MM.1S (cell line): ENCODE data around the gene HIPK2.

Source experiments
- DNase-seq: peaks from one replicate; pipeline ENCODE4 v3.0.0-alpha.2; 2015
- H2AFZ ChIP-seq: fragments of 300-600 bp; sonication (generic); 2 replicates; pipeline ENCODE4 v1.6.0; 2016; ENCODE audit warnings: antibody characterized with exemption, low read length
- H3F3A ChIP-seq: fragments of 300-600 bp; sonication (generic); 2 replicates; pipeline ENCODE4 v1.6.1; 2016; ENCODE audit warnings: mild to moderate bottlenecking, antibody characterized with exemption, low read length, moderate library complexity, mixed read lengths; ENCODE audit not compliant: insufficient read depth
- H3K27ac ChIP-seq: fragments of 300-600 bp; sonication (generic); 2 replicates; pipeline ENCODE4 v1.5.1; 2016; ENCODE audit warnings: mild to moderate bottlenecking, low read length
- H3K27me3 ChIP-seq: fragments of 300-600 bp; sonication (generic); replicated peaks from 2 replicates; pipeline ENCODE4 v1.6.0; 2016; ENCODE audit warnings: low read length; ENCODE audit not compliant: insufficient read depth
- H3K36me3 ChIP-seq: fragments of 300-600 bp; sonication (generic); replicated peaks from 2 replicates; pipeline ENCODE4 v1.6.1; 2016; ENCODE audit warnings: mild to moderate bottlenecking, low read length, mixed read lengths; ENCODE audit not compliant: insufficient read depth
- H3K4me1 ChIP-seq: fragments of 300-600 bp; sonication (generic); 2 replicates; pipeline ENCODE4 v1.6.1; 2016; ENCODE audit warnings: low read length, mixed read lengths
- H3K4me2 ChIP-seq: fragments of 300-600 bp; sonication (generic); 2 replicates; pipeline ENCODE4 v1.6.0; 2016; ENCODE audit warnings: low read depth, low read length
- H3K4me3 ChIP-seq: fragments of 300-600 bp; sonication (generic); 2 replicates; pipeline ENCODE4 v1.5.1; 2016; ENCODE audit warnings: low read length, mixed read lengths
- H3K79me2 ChIP-seq: fragments of 300-600 bp; sonication (generic); 2 replicates; pipeline ENCODE4 v1.6.1; 2016; ENCODE audit warnings: mixed run types, low read length, mixed read lengths
- H3K9ac ChIP-seq: fragments of 300-600 bp; sonication (generic); 2 replicates; pipeline ENCODE4 v1.6.1; 2016; ENCODE audit warnings: low read length, mixed read lengths
- H3K9me2 ChIP-seq: fragments of 300-600 bp; sonication (generic); replicated peaks from 2 replicates; pipeline ENCODE4 v1.6.1; 2016; ENCODE audit warnings: mild to moderate bottlenecking, low read length, mixed read lengths; ENCODE audit not compliant: insufficient read depth
- H3K9me3 ChIP-seq: fragments of 300-600 bp; sonication (generic); replicated peaks from 2 replicates; pipeline ENCODE4 v1.6.1; 2016; ENCODE audit warnings: mild to moderate bottlenecking, low read length, mixed read lengths; ENCODE audit not compliant: insufficient read depth
- H4K20me1 ChIP-seq: fragments of 300-600 bp; sonication (generic); 2 replicates; pipeline ENCODE4 v1.6.1; 2016; ENCODE audit warnings: mild to moderate bottlenecking, low read length, moderate library complexity, mixed read lengths; ENCODE audit not compliant: insufficient read depth
- EZH2 ChIP-seq: fragments of 300-600 bp; sonication (generic); optimal IDR thresholded peaks from 2 replicates; pipeline ENCODE3; 2017; ENCODE audit warnings: low read depth, mild to moderate bottlenecking, antibody characterized with exemption, low read length, mixed read lengths
- EZH2phosphoT487 ChIP-seq: fragments of 300-600 bp; sonication (generic); IDR thresholded peaks from 2 replicates; pipeline ENCODE4 v1.6.1; 2018; ENCODE audit warnings: antibody characterized with exemption, low read length
- TF ChIP-seq, protein P1 (sequence below): fragments of 300-600 bp; sonication (generic); IDR thresholded peaks from 2 replicates; pipeline ENCODE4 v1.5.1; 2016; ENCODE audit warnings: antibody characterized with exemption, low read length, mixed read lengths

The HIPK2 gene

GRCh38 chr7:139679731-139680594 lies 97.8 kb downstream of the HIPK2 start:
- H3K27ac ChIP-seq, result no peak overlapping the region
- no peak overlapping the region for H3K4me3 ChIP-seq
- H4K20me1 ChIP-seq, result no peaks in the 10 kb centered on the region
- H3K27me3 ChIP-seq, result no peaks in the 10 kb centered on the region
- TF ChIP-seq, protein P1, sequence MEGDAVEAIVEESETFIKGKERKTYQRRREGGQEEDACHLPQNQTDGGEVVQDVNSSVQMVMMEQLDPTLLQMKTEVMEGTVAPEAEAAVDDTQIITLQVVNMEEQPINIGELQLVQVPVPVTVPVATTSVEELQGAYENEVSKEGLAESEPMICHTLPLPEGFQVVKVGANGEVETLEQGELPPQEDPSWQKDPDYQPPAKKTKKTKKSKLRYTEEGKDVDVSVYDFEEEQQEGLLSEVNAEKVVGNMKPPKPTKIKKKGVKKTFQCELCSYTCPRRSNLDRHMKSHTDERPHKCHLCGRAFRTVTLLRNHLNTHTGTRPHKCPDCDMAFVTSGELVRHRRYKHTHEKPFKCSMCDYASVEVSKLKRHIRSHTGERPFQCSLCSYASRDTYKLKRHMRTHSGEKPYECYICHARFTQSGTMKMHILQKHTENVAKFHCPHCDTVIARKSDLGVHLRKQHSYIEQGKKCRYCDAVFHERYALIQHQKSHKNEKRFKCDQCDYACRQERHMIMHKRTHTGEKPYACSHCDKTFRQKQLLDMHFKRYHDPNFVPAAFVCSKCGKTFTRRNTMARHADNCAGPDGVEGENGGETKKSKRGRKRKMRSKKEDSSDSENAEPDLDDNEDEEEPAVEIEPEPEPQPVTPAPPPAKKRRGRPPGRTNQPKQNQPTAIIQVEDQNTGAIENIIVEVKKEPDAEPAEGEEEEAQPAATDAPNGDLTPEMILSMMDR, result no peak
- TF ChIP-seq EZH2phosphoT487 (no peak), EZH2 (no peak)
- no peak for DNase-seq
- no peak overlapping the region for H2AFZ ChIP-seq
- no peaks in the 10 kb centered on the region for H3K9me2 ChIP-seq
- no peak overlapping the region for H3K9ac ChIP-seq
- H3K9me3 ChIP-seq, result no peaks in the 10 kb centered on the region
- peaks cover 12% of the 10 kb centered on the region; the same call in 1 of the 2 replicates for H3K79me2 ChIP-seq
- no peaks in the 10 kb centered on the region for H3K4me1 ChIP-seq
- no peak overlapping the region for H3K4me2 ChIP-seq
- no peaks in the 10 kb centered on the region for H3F3A ChIP-seq
- H3K36me3 ChIP-seq, result no peaks in the 10 kb centered on the region

- Histone ChIP-seq H3K27me3 (no peaks in the 10 kb centered on the region), H3K9me2 (no peaks in the 10 kb centered on the region), H3K27ac (no peak overlapping the region), H3K4me1 (no peaks in the 10 kb centered on the region), H3K79me2 (no peaks in the 10 kb centered on the region), H3K9me3 (no peaks in the 10 kb centered on the region), H3K36me3 (no peaks in the 10 kb centered on the region), H3F3A (no peaks in the 10 kb centered on the region), H3K9ac (no peak overlapping the region), H3K4me3 (no peak overlapping the region), H2AFZ (no peak overlapping the region), H4K20me1 (no peaks in the 10 kb centered on the region), H3K4me2 (no peak overlapping the region)
- DNase-seq, result no peak
- TF ChIP-seq, protein P1, result no peak
- TF ChIP-seq EZH2 (no peak), EZH2phosphoT487 (no peak)
Measured at GRCh38 chr7:139676390-139676789, 101.4 kb downstream of the HIPK2 start.

- Histone ChIP-seq H3K4me2 (no peak overlapping the region), H3K79me2 (no peaks in the 10 kb centered on the region), H3K9me3 (no peaks in the 10 kb centered on the region), H3K27ac (no peak overlapping the region), H3K27me3 (no peaks in the 10 kb centered on the region), H3K9ac (no peak overlapping the region), H3F3A (no peaks in the 10 kb centered on the region), H3K9me2 (no peaks in the 10 kb centered on the region), H2AFZ (no peak overlapping the region), H3K36me3 (no peaks in the 10 kb centered on the region), H4K20me1 (no peaks in the 10 kb centered on the region), H3K4me3 (no peak overlapping the region), H3K4me1 (no peaks in the 10 kb centered on the region)
- TF ChIP-seq, protein P1, result no peak
- TF ChIP-seq EZH2 (no peak), EZH2phosphoT487 (no peak)
- no peak for DNase-seq
Measured at GRCh38 chr7:139675127-139676125, 102.4 kb downstream of the HIPK2 start.
